ENCODE measurements around the gene CDC20B. TPM values are rescaled to one million over a fixed set of nuclear protein-coding genes. Genes with fewer than 3 reads are reported as not detected.
A peak's percentile ranks its signal among the peaks of the same experiment; 100 is the strongest.

Gene CDC20B
- total RNA-seq (2014; rRNA removed; shearing (Covaris generic)), result 0.02 TPM in 1 of 2 replicates, not detected in the other

- H3K4me1 ChIP-seq, result no peaks in the 10 kb centered on the region
- H3K27ac ChIP-seq, result no peak within 1 kb of the TSS
- H3K36me3 ChIP-seq, result no peaks in the 10 kb centered on the region
- DNase-seq, result peak; percentile 75 to 85
- no peaks in the 10 kb centered on the region for H3K9me3 ChIP-seq (replicated peaks)
- H3K4me3 ChIP-seq, result peak within 1 kb of the TSS; percentile 64
- no peaks in the 10 kb centered on the region for H3K27me3 ChIP-seq
Observed at GRCh38 chr5:55172937-55173686, at the start of gene CDC20B. CDC20B (minus strand) TSS chr5:55173177; CDS start chr5:55173000, 177 bp downstream.

GRCh38 chr5:55222092-55222984 lies 49.4 kb upstream of the CDC20B start:
- no peaks in the 10 kb centered on the region for H3K27me3 ChIP-seq
- no peaks in the 10 kb centered on the region for H3K4me1 ChIP-seq
- no peak for DNase-seq
- H3K27ac ChIP-seq, result no peak overlapping the region
- no peak overlapping the region for H3K4me3 ChIP-seq
- no peaks in the 10 kb centered on the region for H3K9me3 ChIP-seq (replicated peaks)
- H3K36me3 ChIP-seq, result no peaks in the 10 kb centered on the region

- peak overlapping the region; percentile 61 for H3K4me3 ChIP-seq
- H3K9me3 ChIP-seq (replicated peaks), result no peaks in the 10 kb centered on the region
- peak; percentile 22 to 42 for DNase-seq
Observed at GRCh38 chr5:55220433-55221185, 47.6 kb upstream of the CDC20B start.

GRCh38 chr5:55219770-55220169 lies 46.8 kb upstream of the CDC20B start:
- DNase-seq, result no peak
- H3K4me1 ChIP-seq, result no peaks in the 10 kb centered on the region
- peak overlapping the region; percentile 61 for H3K4me3 ChIP-seq
- H3K36me3 ChIP-seq, result no peaks in the 10 kb centered on the region
- H3K9me3 ChIP-seq (replicated peaks), result no peaks in the 10 kb centered on the region
- H3K27ac ChIP-seq, result no peak overlapping the region
- H3K27me3 ChIP-seq, result no peaks in the 10 kb centered on the region

More at GRCh38 chr5:55220433-55221185, 47.6 kb upstream of the CDC20B start:
- Histone ChIP-seq H3K4me1 (no peaks in the 10 kb centered on the region), H3K27me3 (no peaks in the 10 kb centered on the region), H3K27ac (no peak overlapping the region), H3K36me3 (no peaks in the 10 kb centered on the region)

- DNase-seq, result no peak
- no peaks in the 10 kb centered on the region for H3K27me3 ChIP-seq
- H3K4me3 ChIP-seq, result no peak overlapping the region
Observed at GRCh38 chr5:55218967-55219366, 46.0 kb upstream of the CDC20B start.

GRCh38 chr5:55211184-55211874 lies 38.4 kb upstream of the CDC20B start:
- no peaks in the 10 kb centered on the region for H3K36me3 ChIP-seq
- no peak overlapping the region for H3K27ac ChIP-seq
- H3K4me1 ChIP-seq, result no peaks in the 10 kb centered on the region
- H3K9me3 ChIP-seq (replicated peaks), result no peaks in the 10 kb centered on the region
- no peak for DNase-seq
- H3K27me3 ChIP-seq, result no peaks in the 10 kb centered on the region
- no peak overlapping the region for H3K4me3 ChIP-seq

More at GRCh38 chr5:55218967-55219366, 46.0 kb upstream of the CDC20B start:
- no peaks in the 10 kb centered on the region for H3K4me1 ChIP-seq
- no peaks in the 10 kb centered on the region for H3K36me3 ChIP-seq
- no peak overlapping the region for H3K27ac ChIP-seq
- H3K9me3 ChIP-seq (replicated peaks), result no peaks in the 10 kb centered on the region

- Histone ChIP-seq H3K9me3 (replicated peaks) (no peaks in the 10 kb centered on the region), H3K36me3 (no peaks in the 10 kb centered on the region), H3K4me3 (no peak overlapping the region), H3K27me3 (no peaks in the 10 kb centered on the region), H3K4me1 (no peaks in the 10 kb centered on the region), H3K27ac (no peak overlapping the region)
- DNase-seq, result no peak
Observed at GRCh38 chr5:55205001-55205400, 32.0 kb upstream of the CDC20B start.

GRCh38 chr5:55191165-55191564 lies 18.2 kb upstream of the CDC20B start:
- Histone ChIP-seq H3K27ac (no peak overlapping the region), H3K9me3 (replicated peaks) (no peaks in the 10 kb centered on the region), H3K27me3 (peaks cover 13% of the 10 kb centered on the region), H3K4me3 (no peak overlapping the region), H3K36me3 (no peaks in the 10 kb centered on the region), H3K4me1 (no peaks in the 10 kb centered on the region)
- DNase-seq, result no peak

- Histone ChIP-seq H3K9me3 (replicated peaks) (no peaks in the 10 kb centered on the region), H3K4me3 (no peak overlapping the region), H3K27ac (no peak overlapping the region), H3K36me3 (no peaks in the 10 kb centered on the region), H3K27me3 (peaks cover 7% of the 10 kb centered on the region), H3K4me1 (no peaks in the 10 kb centered on the region)
- DNase-seq, result no peak
Observed at GRCh38 chr5:55188656-55189540, 15.9 kb upstream of the CDC20B start.

GRCh38 chr5:55187370-55187769 lies 14.4 kb upstream of the CDC20B start:
- no peak overlapping the region for H3K27ac ChIP-seq
- H3K27me3 ChIP-seq, result peaks cover 1% of the 10 kb centered on the region
- no peaks in the 10 kb centered on the region for H3K9me3 ChIP-seq (replicated peaks)
- peak in 1 of 2 experiments; percentile 14 for DNase-seq
- H3K4me3 ChIP-seq, result no peak overlapping the region
- no peaks in the 10 kb centered on the region for H3K4me1 ChIP-seq
- no peaks in the 10 kb centered on the region for H3K36me3 ChIP-seq

- no peaks in the 10 kb centered on the region for H3K9me3 ChIP-seq (replicated peaks)
- DNase-seq, result no peak
- H3K4me3 ChIP-seq, result no peak overlapping the region
- H3K27ac ChIP-seq, result no peak overlapping the region
- no peaks in the 10 kb centered on the region for H3K4me1 ChIP-seq
- no peaks in the 10 kb centered on the region for H3K27me3 ChIP-seq
- H3K36me3 ChIP-seq, result no peaks in the 10 kb centered on the region
Observed at GRCh38 chr5:55180016-55180415, 7.0 kb upstream of the CDC20B start.

- Histone ChIP-seq H3K9me3 (replicated peaks) (no peaks in the 10 kb centered on the region), H3K4me1 (no peaks in the 10 kb centered on the region), H3K4me3 (peak overlapping the region; percentile 51), H3K27me3 (no peaks in the 10 kb centered on the region), H3K36me3 (no peaks in the 10 kb centered on the region), H3K27ac (no peak overlapping the region)
- DNase-seq, result no peak
Observed at GRCh38 chr5:55177078-55177477, 4.1 kb upstream of the CDC20B start.

- H3K36me3 ChIP-seq, result no peaks in the 10 kb centered on the region
Observed at GRCh38 chr5:55176176-55176818, 3.3 kb upstream of the CDC20B start.

More at GRCh38 chr5:55176176-55176818, 3.3 kb upstream of the CDC20B start:
- H3K4me3 ChIP-seq, result peak overlapping the region; percentile 51
- no peaks in the 10 kb centered on the region for H3K4me1 ChIP-seq
- no peaks in the 10 kb centered on the region for H3K27me3 ChIP-seq
- H3K27ac ChIP-seq, result no peak overlapping the region
- H3K9me3 ChIP-seq (replicated peaks), result no peaks in the 10 kb centered on the region
- peak; percentile 78 to 84 for DNase-seq
